Endothelial cell of umbilical vein (primary cell): Measurements from ENCODE around the gene KCNJ4.

Experiments
- EZH2 ChIP-seq: IDR thresholded peaks from 2 replicates; pipeline ENCODE4 v1.6.1; 2012; ENCODE audit warnings: borderline replicate concordance, low read depth, mild to moderate bottlenecking, moderate library complexity, low read length, inconsistent platforms; ENCODE audit not compliant: severe bottlenecking
- GATA2 ChIP-seq: IDR thresholded peaks from 2 replicates; pipeline ENCODE4 v1.7.0; 2011; ENCODE audit warnings: low read depth, mild to moderate bottlenecking, moderate library complexity, mixed read lengths, low read length; ENCODE audit not compliant: insufficient read length, insufficient read depth
- TF ChIP-seq, protein P1 (sequence below): IDR thresholded peaks from 2 replicates; pipeline ENCODE4 v1.6.1; 2011; ENCODE audit not compliant: insufficient read depth, insufficient read length

GRCh38 chr22:38415046-38415445, 40.0 kb downstream of the KCNJ4 start:
- TF ChIP-seq GATA2 (no peak), EZH2 (no peak)
- TF ChIP-seq, protein P1, sequence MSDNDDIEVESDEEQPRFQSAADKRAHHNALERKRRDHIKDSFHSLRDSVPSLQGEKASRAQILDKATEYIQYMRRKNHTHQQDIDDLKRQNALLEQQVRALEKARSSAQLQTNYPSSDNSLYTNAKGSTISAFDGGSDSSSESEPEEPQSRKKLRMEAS: no peak
